Testis (tissue), 3 donors: ENCODE results near the gene SLC7A11. TPM values are rescaled to one million over a fixed set of nuclear protein-coding genes. Genes with fewer than 3 reads are reported as not detected.

Experiments used
- DNase-seq: peaks from one replicate; pipeline ENCODE4 v3.0.0-alpha.2; 2019
- H3K27ac ChIP-seq, 2 donors: fragments of 200-600 bp; sonication (generic); one replicate each; pipeline ENCODE4 v1.5.1; 2019
- H3K27me3 ChIP-seq: fragments of 200-600 bp; sonication (generic); one replicate; pipeline ENCODE4 v1.5.1; 2019
- H3K36me3 ChIP-seq: fragments of 200-600 bp; sonication (generic); one replicate; pipeline ENCODE4 v1.5.1; 2017; ENCODE audit warnings: low read depth; ENCODE audit errors: missing control alignments
- H3K4me1 ChIP-seq: fragments of 200-600 bp; sonication (generic); one replicate; pipeline ENCODE4 v1.5.1; 2019
- H3K4me3 ChIP-seq, 2 donors: fragments of 200-600 bp; sonication (generic); one replicate each; pipeline ENCODE4 v1.5.1; 2017 to 2019
- H3K9me3 ChIP-seq: fragments of 200-600 bp; sonication (generic); one replicate; pipeline ENCODE4 v1.5.1; 2017
- CTCF ChIP-seq, 3 experiments: fragments of 450-650 bp in 2 of 3; fragments of 200-600 bp in 1 of 3; sonication (generic) in 1 of 3; IDR thresholded peaks; one replicate each; pipeline ENCODE4 v1.5.1; 2016 to 2019; ENCODE audit warnings: antibody characterized with exemption in 3 of 3, mild to moderate bottlenecking in 2 of 3, moderate library complexity in 1 of 3
- POLR2A ChIP-seq: fragments of 450-650 bp; IDR thresholded peaks from one replicate; pipeline ENCODE4 v1.6.1; 2017; ENCODE audit warnings: antibody characterized with exemption, mild to moderate bottlenecking, moderate library complexity
- WGBS, 2 donors: methylation state at CpG; one replicate each; pipeline ENCODE4 v1.1.5; 2018; 5-methylcytosine and 5-hydroxymethylcytosine counted together
- intact Hi-C: fragments of 100-400 bp; cut with DNase I; formaldehyde crosslinking; loops from one replicate; pipeline ENCODE4 v1.15.1; 2023; ENCODE audit warnings: low total_unique reads
- polyA plus RNA-seq: library from polyadenylated mRNA; stranded (reverse); fragments of 350-450 nt; fragmentation: Illumina TruSeq; extraction: RNeasy Lipid Tissue Mini Kit (QIAGEN cat#74804); gene quantifications from one replicate; pipeline ENCODE4 v1.2.3, GENCODE V29; 2014; ENCODE audit warnings: low read depth, low replicate concordance; ENCODE audit not compliant: insufficient read depth
- total RNA-seq, 2 donors: library from RNA; depleted of rRNA; stranded (reverse); fragments of >200 nt; gene quantifications; one replicate each; pipeline ENCODE4 v1.2.3, GENCODE V29; 2016

The SLC7A11 gene
- total and polyA plus RNA-seq, 3 donors from 2014 or later: 1.3 to 1.5 (median 1.3) TPM

- no peak for DNase-seq
- H3K27ac ChIP-seq: no peak overlapping the region
- H3K9me3 ChIP-seq: no peaks in the 10 kb centered on the region
- H3K27me3 ChIP-seq: no peaks in the 10 kb centered on the region
- no peaks in the 10 kb centered on the region for H3K4me1 ChIP-seq
- intact Hi-C loops: no loop called here
- WGBS, 2 donors: 39 to 47% methylated on average over 3 of the region's 3 CpGs
- TF ChIP-seq POLR2A: no peak
- no peak for TF ChIP-seq CTCF (IDR thresholded peaks at IDR 0.05)
- no peaks in the 10 kb centered on the region for H3K36me3 ChIP-seq
- no peak overlapping the region for H3K4me3 ChIP-seq
Observed at GRCh38 chr4:138226351-138226750, 15.8 kb downstream of the SLC7A11 start.

- Histone ChIP-seq H3K4me1 (no peaks in the 10 kb centered on the region), H3K27ac (no peak overlapping the region), H3K27me3 (no peaks in the 10 kb centered on the region), H3K36me3 (no peaks in the 10 kb centered on the region), H3K9me3 (no peaks in the 10 kb centered on the region), H3K4me3 (no peak overlapping the region)
- intact Hi-C loops: no loop called here
- DNase-seq: no peak
- TF ChIP-seq POLR2A (no peak), CTCF (IDR thresholded peaks at IDR 0.05) (no peak)
- WGBS, 2 donors: 47 to 48% methylated on average over 1 of the region's 1 CpG
Observed at GRCh38 chr4:138225477-138225876, 16.7 kb downstream of the SLC7A11 start.

GRCh38 chr4:138224614-138225013, 17.5 kb downstream of the SLC7A11 start:
- Histone ChIP-seq H3K27me3 (no peaks in the 10 kb centered on the region), H3K9me3 (no peaks in the 10 kb centered on the region), H3K27ac (no peak overlapping the region), H3K36me3 (no peaks in the 10 kb centered on the region), H3K4me3 (no peak overlapping the region), H3K4me1 (no peaks in the 10 kb centered on the region)
- TF ChIP-seq CTCF (IDR thresholded peaks at IDR 0.05): no peak
- no peak for DNase-seq
- intact Hi-C loops: no loop called here

- Histone ChIP-seq H3K27me3 (no peaks in the 10 kb centered on the region), H3K4me1 (no peaks in the 10 kb centered on the region), H3K4me3 (no peak overlapping the region), H3K36me3 (no peaks in the 10 kb centered on the region), H3K9me3 (no peaks in the 10 kb centered on the region), H3K27ac (no peak overlapping the region)
- TF ChIP-seq POLR2A (no peak), CTCF (IDR thresholded peaks at IDR 0.05) (no peak)
- intact Hi-C loops: no loop called here
- WGBS, 2 donors: 87 to 90% methylated on average over 4 of the region's 4 CpGs
- DNase-seq: no peak
Observed at GRCh38 chr4:138223231-138223910, 18.8 kb downstream of the SLC7A11 start.

- Histone ChIP-seq H3K36me3 (no peaks in the 10 kb centered on the region), H3K27me3 (no peaks in the 10 kb centered on the region), H3K4me3 (no peak overlapping the region), H3K4me1 (no peaks in the 10 kb centered on the region), H3K27ac (no peak overlapping the region), H3K9me3 (no peaks in the 10 kb centered on the region)
- TF ChIP-seq CTCF (IDR thresholded peaks at IDR 0.05) (no peak), POLR2A (no peak)
- WGBS, 2 donors: 57 to 64% methylated on average over 4 of the region's 4 CpGs
- intact Hi-C loops: no loop called here
- no peak for DNase-seq
Observed at GRCh38 chr4:138222046-138222445, 20.1 kb downstream of the SLC7A11 start.
